Prostate gland (tissue), 2 donors: Measurements from ENCODE around the gene PRRT1B.

Experiments
- POLR2A ChIP-seq: fragments of 450-650 bp; IDR thresholded peaks from one replicate; pipeline ENCODE4 v1.6.1; 2016; ENCODE audit warnings: antibody characterized with exemption, mild to moderate bottlenecking
- TF ChIP-seq, protein P1 (sequence below), 4 experiments: fragments of 200-600 bp in 2 of 4; fragments of 450-650 bp in 2 of 4; sonication (generic) in 2 of 4; IDR thresholded peaks; 1 replicate in 3 of 4; 2 replicates in 1 of 4; pipeline ENCODE4 v1.5.1; 2016 to 2019; ENCODE audit warnings: antibody characterized with exemption in 4 of 4, mild to moderate bottlenecking in 2 of 4, moderate library complexity in 2 of 4

GRCh38 chr9:131521822-131522221 is 23.5 kb upstream of the PRRT1B start:
- TF ChIP-seq POLR2A: no peak
- TF ChIP-seq, protein P1, sequence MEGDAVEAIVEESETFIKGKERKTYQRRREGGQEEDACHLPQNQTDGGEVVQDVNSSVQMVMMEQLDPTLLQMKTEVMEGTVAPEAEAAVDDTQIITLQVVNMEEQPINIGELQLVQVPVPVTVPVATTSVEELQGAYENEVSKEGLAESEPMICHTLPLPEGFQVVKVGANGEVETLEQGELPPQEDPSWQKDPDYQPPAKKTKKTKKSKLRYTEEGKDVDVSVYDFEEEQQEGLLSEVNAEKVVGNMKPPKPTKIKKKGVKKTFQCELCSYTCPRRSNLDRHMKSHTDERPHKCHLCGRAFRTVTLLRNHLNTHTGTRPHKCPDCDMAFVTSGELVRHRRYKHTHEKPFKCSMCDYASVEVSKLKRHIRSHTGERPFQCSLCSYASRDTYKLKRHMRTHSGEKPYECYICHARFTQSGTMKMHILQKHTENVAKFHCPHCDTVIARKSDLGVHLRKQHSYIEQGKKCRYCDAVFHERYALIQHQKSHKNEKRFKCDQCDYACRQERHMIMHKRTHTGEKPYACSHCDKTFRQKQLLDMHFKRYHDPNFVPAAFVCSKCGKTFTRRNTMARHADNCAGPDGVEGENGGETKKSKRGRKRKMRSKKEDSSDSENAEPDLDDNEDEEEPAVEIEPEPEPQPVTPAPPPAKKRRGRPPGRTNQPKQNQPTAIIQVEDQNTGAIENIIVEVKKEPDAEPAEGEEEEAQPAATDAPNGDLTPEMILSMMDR (IDR thresholded peaks at IDR 0.05): no peak
